Neural progenitor cell (in vitro differentiated cells): ENCODE results near the gene GPR142. TPM values are rescaled to one million over a fixed set of nuclear protein-coding genes. Genes with fewer than 3 reads are reported as not detected.

ENCODE experiments used
- DNase-seq: peaks from one replicate; pipeline ENCODE4 v3.0.0-alpha.2; 2016; ENCODE audit warnings: low spot score
- H2AFZ ChIP-seq: fragments of 200-600 bp; sonication (generic); replicated peaks from 2 replicates; pipeline ENCODE4 v1.6.1; 2016; ENCODE audit warnings: antibody characterized with exemption
- H3F3A ChIP-seq: fragments of 200-600 bp; sonication (generic); 2 replicates; pipeline ENCODE4 v1.6.1; 2016; ENCODE audit warnings: antibody characterized with exemption, low read depth
- H3K27ac ChIP-seq: fragments of 200-600 bp; sonication (generic); 2 replicates; pipeline ENCODE4 v1.5.1; 2016; ENCODE audit warnings: mild to moderate bottlenecking
- H3K27me3 ChIP-seq: fragments of 200-600 bp; sonication (generic); 2 replicates; pipeline ENCODE4 v1.6.1; 2016; ENCODE audit warnings: mild to moderate bottlenecking, moderate library complexity
- H3K36me3 ChIP-seq: fragments of 200-600 bp; sonication (generic); 2 replicates; pipeline ENCODE4 v1.5.1; 2016
- H3K4me1 ChIP-seq: fragments of 200-600 bp; sonication (generic); 2 replicates; pipeline ENCODE4 v1.6.1; 2016; ENCODE audit warnings: mixed run types
- H3K4me2 ChIP-seq: fragments of 200-600 bp; sonication (generic); 2 replicates; pipeline ENCODE4 v1.6.1; 2016
- H3K4me3 ChIP-seq: fragments of 200-600 bp; sonication (generic); 2 replicates; pipeline ENCODE4 v1.5.1; 2016
- H3K79me2 ChIP-seq: fragments of 200-600 bp; sonication (generic); 2 replicates; pipeline ENCODE4 v1.6.1; 2016; ENCODE audit warnings: low read depth
- H3K9ac ChIP-seq: fragments of 200-600 bp; sonication (generic); 2 replicates; pipeline ENCODE4 v1.6.1; 2016
- H3K9me3 ChIP-seq: fragments of 200-600 bp; sonication (generic); 2 replicates; pipeline ENCODE4 v1.5.1; 2016; ENCODE audit warnings: low read depth
- H4K20me1 ChIP-seq: fragments of 200-600 bp; sonication (generic); 2 replicates; pipeline ENCODE4 v1.6.1; 2016; ENCODE audit warnings: low read depth
- H3K27ac Mint-ChIP-seq: 3 replicates; pipeline ENCODE4 v1.8.0; 2021; ENCODE audit warnings: mixed read lengths
- H3K27me3 Mint-ChIP-seq: 2 replicates; pipeline ENCODE4 v1.8.0; 2022; ENCODE audit warnings: low read depth, mild to moderate bottlenecking, inconsistent platforms, moderate library complexity, mixed read lengths; ENCODE audit not compliant: insufficient read depth
- H3K36me3 Mint-ChIP-seq: 3 replicates; pipeline ENCODE4 v1.8.0; 2021; ENCODE audit warnings: mixed read lengths
- H3K4me1 Mint-ChIP-seq: 3 replicates; pipeline ENCODE4 v1.8.0; 2021; ENCODE audit warnings: mixed read lengths
- H3K4me3 Mint-ChIP-seq: 3 replicates; pipeline ENCODE4 v1.8.0; 2021; ENCODE audit warnings: mild to moderate bottlenecking, moderate library complexity, mixed read lengths
- H3K9me3 Mint-ChIP-seq: 3 replicates; pipeline ENCODE4 v1.8.0; 2020; ENCODE audit warnings: mixed read lengths
- EZH2 ChIP-seq: fragments of 200-600 bp; sonication (generic); IDR thresholded peaks from 2 replicates; pipeline ENCODE4 v1.6.1; 2017; ENCODE audit warnings: antibody characterized with exemption, mild to moderate bottlenecking, moderate library complexity
- EZH2phosphoT487 ChIP-seq: fragments of 200-600 bp; sonication (generic); IDR thresholded peaks from 2 replicates; pipeline ENCODE4 v1.6.1; 2017; ENCODE audit warnings: antibody characterized with exemption
- total RNA-seq: library from RNA; depleted of rRNA; stranded (reverse); fragments of >200 nt; gene quantifications from 2 replicates; pipeline ENCODE4 v1.2.3, GENCODE V29; 2015; ENCODE audit warnings: low replicate concordance
- TF ChIP-seq, protein P1 (sequence below): fragments of 200-600 bp; sonication (generic); IDR thresholded peaks from 2 replicates; pipeline ENCODE4 v1.5.1; 2017; ENCODE audit warnings: antibody characterized with exemption, mild to moderate bottlenecking

The GPR142 gene
- total RNA-seq, 1 donor from 2014 or later, result not detected

DNA sequence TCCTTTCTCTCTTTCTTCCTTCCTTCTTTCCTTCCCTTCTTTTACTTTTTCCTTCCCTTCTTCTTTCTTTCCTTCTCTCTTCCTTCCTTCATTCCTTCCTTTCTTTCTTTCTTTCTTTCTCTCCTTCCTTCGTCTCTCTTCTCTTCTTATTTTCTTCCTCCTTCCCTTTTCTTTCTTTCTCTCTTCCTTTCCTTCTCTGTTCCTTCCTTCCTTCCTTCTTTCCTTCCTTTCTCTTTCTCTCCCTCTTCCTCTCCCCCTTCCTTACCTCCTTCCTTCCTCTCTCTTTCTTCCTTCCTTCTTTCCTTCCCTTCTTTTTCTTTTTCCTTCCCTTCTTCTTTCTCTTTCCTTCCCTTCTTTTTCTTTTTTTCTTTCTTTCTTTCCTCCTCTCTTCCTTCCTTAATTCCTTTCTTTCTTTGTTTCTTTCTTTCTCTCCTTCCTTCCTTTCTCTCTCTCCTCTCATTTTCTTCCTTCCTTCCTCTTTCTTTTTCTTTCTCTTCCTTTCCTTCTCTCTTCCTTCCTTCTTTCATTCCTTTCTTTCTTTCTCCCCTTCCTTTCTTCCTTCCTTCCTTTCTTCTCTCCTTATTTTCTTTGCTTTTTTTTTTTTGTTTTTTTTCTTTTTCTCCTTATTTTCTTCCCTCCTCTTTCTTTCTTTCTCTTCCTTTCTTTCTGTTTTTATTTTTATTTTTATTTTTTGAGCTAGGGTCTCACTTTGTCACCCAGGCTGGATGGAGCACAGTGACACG, 22.8 kb downstream of the GPR142 start:
- no peak overlapping the region for H3K4me3 ChIP-seq
- no peak overlapping the region for H3K27ac ChIP-seq
- no peak for TF ChIP-seq EZH2
- TF ChIP-seq, protein P1, sequence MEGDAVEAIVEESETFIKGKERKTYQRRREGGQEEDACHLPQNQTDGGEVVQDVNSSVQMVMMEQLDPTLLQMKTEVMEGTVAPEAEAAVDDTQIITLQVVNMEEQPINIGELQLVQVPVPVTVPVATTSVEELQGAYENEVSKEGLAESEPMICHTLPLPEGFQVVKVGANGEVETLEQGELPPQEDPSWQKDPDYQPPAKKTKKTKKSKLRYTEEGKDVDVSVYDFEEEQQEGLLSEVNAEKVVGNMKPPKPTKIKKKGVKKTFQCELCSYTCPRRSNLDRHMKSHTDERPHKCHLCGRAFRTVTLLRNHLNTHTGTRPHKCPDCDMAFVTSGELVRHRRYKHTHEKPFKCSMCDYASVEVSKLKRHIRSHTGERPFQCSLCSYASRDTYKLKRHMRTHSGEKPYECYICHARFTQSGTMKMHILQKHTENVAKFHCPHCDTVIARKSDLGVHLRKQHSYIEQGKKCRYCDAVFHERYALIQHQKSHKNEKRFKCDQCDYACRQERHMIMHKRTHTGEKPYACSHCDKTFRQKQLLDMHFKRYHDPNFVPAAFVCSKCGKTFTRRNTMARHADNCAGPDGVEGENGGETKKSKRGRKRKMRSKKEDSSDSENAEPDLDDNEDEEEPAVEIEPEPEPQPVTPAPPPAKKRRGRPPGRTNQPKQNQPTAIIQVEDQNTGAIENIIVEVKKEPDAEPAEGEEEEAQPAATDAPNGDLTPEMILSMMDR, result no peak
- no peak for TF ChIP-seq EZH2phosphoT487
- H4K20me1 ChIP-seq, result no peaks in the 10 kb centered on the region
- H3F3A ChIP-seq, result no peaks in the 10 kb centered on the region
- no peak overlapping the region for H3K4me2 ChIP-seq
- H3K4me1 Mint-ChIP-seq, result peaks cover 15% of the 10 kb centered on the region
- no peak overlapping the region for H3K27ac Mint-ChIP-seq
- H3K79me2 ChIP-seq, result no peaks in the 10 kb centered on the region
- H3K9me3 Mint-ChIP-seq, result no peaks in the 10 kb centered on the region
- no peaks in the 10 kb centered on the region for H3K36me3 ChIP-seq
- H3K9ac ChIP-seq, result no peak overlapping the region
- H3K4me3 Mint-ChIP-seq, result no peak overlapping the region
- H3K27me3 Mint-ChIP-seq, result peaks cover 7% of the 10 kb centered on the region
- H3K4me1 ChIP-seq, result peaks cover 19% of the 10 kb centered on the region
- H3K9me3 ChIP-seq, result no peaks in the 10 kb centered on the region
- no peaks in the 10 kb centered on the region for H3K27me3 ChIP-seq
- DNase-seq, result no peak
- H2AFZ ChIP-seq, result no peak overlapping the region
- H3K36me3 Mint-ChIP-seq, result no peaks in the 10 kb centered on the region

DNA sequence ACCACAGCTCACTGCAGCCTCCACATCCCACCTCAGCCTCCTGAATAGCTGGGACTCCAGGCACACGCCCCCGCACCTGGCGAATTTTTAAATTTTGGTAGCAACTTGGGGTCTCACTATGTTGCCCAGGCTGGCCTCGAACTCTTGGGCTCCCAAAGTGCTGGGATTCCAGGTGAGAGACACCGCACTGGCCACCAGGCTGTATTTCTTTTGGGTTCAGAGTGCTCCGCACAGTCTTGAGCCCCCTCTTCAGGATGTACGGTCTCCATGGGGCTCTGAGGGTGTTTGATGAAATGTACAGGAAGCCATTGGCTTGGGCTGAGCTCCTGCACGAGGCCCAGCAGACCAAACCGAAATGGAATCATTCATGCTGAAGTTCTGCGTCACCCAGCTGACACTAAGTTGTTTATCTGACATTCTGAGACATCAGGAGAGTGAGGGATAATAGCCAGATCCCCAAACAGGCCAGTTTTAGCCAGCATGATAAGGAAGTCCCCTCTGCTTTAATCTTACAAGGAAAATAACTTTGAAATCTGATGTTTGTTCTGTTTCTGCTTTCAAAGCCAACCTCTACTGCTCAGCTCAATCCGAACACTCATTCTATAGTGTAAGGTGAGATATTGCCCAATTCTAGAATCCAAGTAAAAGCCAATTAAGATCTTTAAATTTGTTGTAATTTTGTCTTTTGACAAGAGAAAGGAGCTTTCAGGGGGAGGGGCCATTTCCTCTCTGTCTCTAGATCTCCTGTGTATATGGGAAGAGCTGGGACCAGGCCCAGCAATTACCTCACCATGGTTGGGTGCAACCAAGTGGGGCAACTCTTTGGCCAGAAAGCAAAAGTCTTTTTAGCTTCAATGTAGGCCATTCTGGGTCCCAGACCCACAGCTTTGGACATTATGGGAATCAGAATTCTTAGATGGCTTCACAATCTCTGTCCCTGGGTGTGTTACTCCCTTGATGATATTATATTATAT, 23.7 kb downstream of the GPR142 start:
- no peak overlapping the region for H3K27ac ChIP-seq
- Mint-ChIP-seq H3K36me3 (no peaks in the 10 kb centered on the region), H3K27ac (no peak overlapping the region), H3K4me3 (no peak overlapping the region), H3K4me1 (peaks cover 15% of the 10 kb centered on the region), H3K9me3 (no peaks in the 10 kb centered on the region), H3K27me3 (peaks cover 7% of the 10 kb centered on the region)
- H3K79me2 ChIP-seq, result no peaks in the 10 kb centered on the region
- H3K36me3 ChIP-seq, result no peaks in the 10 kb centered on the region
- no peaks in the 10 kb centered on the region for H4K20me1 ChIP-seq
- H3K9ac ChIP-seq, result no peak overlapping the region
- no peak overlapping the region for H2AFZ ChIP-seq
- no peaks in the 10 kb centered on the region for H3F3A ChIP-seq
- H3K4me2 ChIP-seq, result no peak overlapping the region
- H3K27me3 ChIP-seq, result no peaks in the 10 kb centered on the region
- peaks cover 19% of the 10 kb centered on the region for H3K4me1 ChIP-seq
- TF ChIP-seq EZH2 (no peak), EZH2phosphoT487 (no peak)
- TF ChIP-seq, protein P1, result no peak
- no peak for DNase-seq
- H3K9me3 ChIP-seq, result no peaks in the 10 kb centered on the region
- H3K4me3 ChIP-seq, result no peak overlapping the region

DNA sequence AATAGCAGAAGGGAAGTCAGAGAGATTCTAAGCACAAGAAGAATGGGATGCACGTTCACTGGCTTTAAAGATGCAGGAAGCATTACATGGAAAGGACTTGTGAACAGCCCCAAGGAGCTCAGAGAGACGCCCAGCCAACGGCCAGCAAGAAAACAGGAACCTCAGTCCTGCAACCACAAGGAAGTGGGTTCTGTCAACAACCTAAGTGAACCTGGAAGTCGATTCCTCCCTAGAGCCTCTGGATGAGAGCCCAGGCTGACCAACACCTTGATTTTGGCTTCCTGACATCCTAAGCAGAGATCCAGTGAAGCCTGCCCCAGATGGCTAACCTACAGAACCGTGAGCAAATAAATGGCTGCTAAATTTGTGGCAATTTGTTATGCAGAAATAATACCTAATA, 24.5 kb downstream of the GPR142 start:
- H3K4me3 Mint-ChIP-seq, result no peak overlapping the region
- Histone ChIP-seq H4K20me1 (no peaks in the 10 kb centered on the region), H3K27me3 (no peaks in the 10 kb centered on the region), H3K79me2 (no peaks in the 10 kb centered on the region), H3K4me2 (no peak overlapping the region), H3K9me3 (no peaks in the 10 kb centered on the region), H3F3A (no peaks in the 10 kb centered on the region), H2AFZ (no peak overlapping the region), H3K36me3 (no peaks in the 10 kb centered on the region), H3K4me3 (no peak overlapping the region), H3K4me1 (peaks cover 19% of the 10 kb centered on the region), H3K27ac (no peak overlapping the region), H3K9ac (no peak overlapping the region)
- H3K36me3 Mint-ChIP-seq, result no peaks in the 10 kb centered on the region
- H3K27ac Mint-ChIP-seq, result no peak overlapping the region
- H3K27me3 Mint-ChIP-seq, result peaks cover 4% of the 10 kb centered on the region
- peaks cover 15% of the 10 kb centered on the region for H3K4me1 Mint-ChIP-seq
- TF ChIP-seq EZH2phosphoT487 (no peak), EZH2 (no peak)
- TF ChIP-seq, protein P1, result no peak
- H3K9me3 Mint-ChIP-seq, result no peaks in the 10 kb centered on the region
- DNase-seq, result no peak
